Endothelial cell of umbilical vein (primary cell): Measurements from ENCODE around the gene TEX101.

Source experiments
- CTCF ChIP-seq, 2 donors: IDR thresholded peaks; 1 replicate in 1 of 2; 2 replicates in 1 of 2; pipeline ENCODE4 v1.5.1; 2011; ENCODE audit warnings: low read length in 2 of 2, mild to moderate bottlenecking in 2 of 2, moderate library complexity in 2 of 2, control low read depth in 1 of 2, inconsistent platforms in 1 of 2, low read depth in 1 of 2; ENCODE audit not compliant: insufficient read depth in 1 of 2; ENCODE audit errors: extremely low read depth in 1 of 2
- EZH2 ChIP-seq: IDR thresholded peaks from 2 replicates; pipeline ENCODE4 v1.6.1; 2012; ENCODE audit warnings: borderline replicate concordance, low read depth, mild to moderate bottlenecking, moderate library complexity, low read length, inconsistent platforms; ENCODE audit not compliant: severe bottlenecking
- JUN ChIP-seq: IDR thresholded peaks from 2 replicates; pipeline ENCODE4 v1.6.1; 2011; ENCODE audit warnings: borderline replicate concordance, low read depth; ENCODE audit not compliant: insufficient read length, insufficient read depth
- MAX ChIP-seq: IDR thresholded peaks from 2 replicates; pipeline ENCODE4 v1.6.1; 2011; ENCODE audit not compliant: insufficient read depth, insufficient read length
- MYC ChIP-seq: IDR thresholded peaks from one replicate; pipeline ENCODE4 v1.6.1; 2011; ENCODE audit warnings: mild to moderate bottlenecking, low read depth, low read length
- POLR2A ChIP-seq: IDR thresholded peaks from 2 replicates; pipeline ENCODE4 v1.6.1; 2012; ENCODE audit warnings: low read depth, mild to moderate bottlenecking, control low read depth, low read length
- POLR2AphosphoS5 ChIP-seq: IDR thresholded peaks from 2 replicates; pipeline ENCODE4 v1.6.1; 2012; ENCODE audit warnings: low read depth, mild to moderate bottlenecking, control low read depth, low read length, moderate library complexity; ENCODE audit not compliant: insufficient read depth

- TF ChIP-seq EZH2 (no peak), JUN (no peak), CTCF (IDR thresholded peaks at IDR 0.05; ENCODE audit: extremely low read depth in 1 of 2, insufficient read depth in 1 of 2, low read depth in 1 of 2, low read length in 2 of 2) (no peak), POLR2A (no peak), MAX (no peak), POLR2AphosphoS5 (no peak), MYC (no peak)
Observed at GRCh38 chr19:43407416-43408005, 7.2 kb upstream of the TEX101 start.
